Measurements from ENCODE around the gene LHFPL6.

LHFPL6 gene

GRCh38 chr13:39469676-39470075, 133.3 kb downstream of the LHFPL6 start:
- H2BK120ac ChIP-seq (ENCODE audit: low read depth, low read length), result no peak overlapping the region
- no peak overlapping the region for H3K27ac ChIP-seq (replicated peaks; ENCODE audit: low read length)
- H3K4ac ChIP-seq (ENCODE audit: low read length), result no peak overlapping the region
- H3K18ac ChIP-seq (ENCODE audit: low read length), result no peak overlapping the region
- H3K36me3 ChIP-seq (replicated peaks in 1 of 2; ENCODE audit: control insufficient read depth in 2 of 2, insufficient read depth in 2 of 2, low read length in 2 of 2), result peaks cover 0 to 24% of the 10 kb centered on the region in 2 donors
- H3K9me3 ChIP-seq (replicated peaks in 1 of 2; ENCODE audit: control insufficient read depth in 2 of 2, insufficient read depth in 1 of 2, low read depth in 1 of 2, low read length in 2 of 2), result peaks cover 0 to 15% of the 10 kb centered on the region in 2 donors
- H3K4me3 ChIP-seq (ENCODE audit: low read length in 2 of 2), result no peak overlapping the region
- no peak overlapping the region for H2AFZ ChIP-seq (ENCODE audit: low read length)
- H2BK15ac ChIP-seq (ENCODE audit: low read length), result no peak overlapping the region
- no peak overlapping the region for H4K91ac ChIP-seq (ENCODE audit: low read depth, low read length, poor library complexity)
- WGBS, 2 donors (ENCODE audit: extremely low coverage in 2 of 2, insufficient read length in 2 of 2, insufficient replicate concordance in 1 of 2), result no CpG with 5 or more reads among the region's 3 CpGs
- peaks cover 2% of the 10 kb centered on the region for H3K79me1 ChIP-seq (ENCODE audit: low read depth, low read length)
- H3K4me1 ChIP-seq (ENCODE audit: control insufficient read depth in 2 of 2, insufficient read depth in 1 of 2, low read depth in 1 of 2, low read length in 2 of 2), result no peaks in the 10 kb centered on the region
- no peak overlapping the region for H3K23ac ChIP-seq (ENCODE audit: low read depth, low read length, poor library complexity)
- no peak overlapping the region for H3K14ac ChIP-seq (ENCODE audit: low read length)
- H3K4me2 ChIP-seq (ENCODE audit: insufficient read depth, low read length, poor library complexity, severe bottlenecking), result no peak overlapping the region
- no peaks in the 10 kb centered on the region for H3K27me3 ChIP-seq (ENCODE audit: control insufficient read depth in 3 of 3, insufficient read depth in 3 of 3, low read depth in 1 of 3, low read length in 3 of 3)
- no peak overlapping the region for H2BK5ac ChIP-seq (ENCODE audit: low read length)
- no peak overlapping the region for H3K9ac ChIP-seq (ENCODE audit: low read depth, low read length, poor library complexity)
- DNase-seq (ENCODE audit: low spot score), result no peak
- no peak overlapping the region for H4K8ac ChIP-seq (ENCODE audit: low read depth, low read length)
- H2AK5ac ChIP-seq (ENCODE audit: low read depth, low read length), result no peak overlapping the region
- H2BK12ac ChIP-seq (ENCODE audit: low read length), result no peak overlapping the region

GRCh38 chr13:39468306-39468705, 134.7 kb downstream of the LHFPL6 start:
- Histone ChIP-seq H3K4me1 (ENCODE audit: control insufficient read depth in 2 of 2, insufficient read depth in 1 of 2, low read depth in 1 of 2, low read length in 2 of 2) (no peaks in the 10 kb centered on the region), H3K36me3 (replicated peaks in 1 of 2; ENCODE audit: control insufficient read depth in 2 of 2, insufficient read depth in 2 of 2, low read length in 2 of 2) (peaks cover 0 to 15% of the 10 kb centered on the region in 2 donors), H2AK5ac (ENCODE audit: low read depth, low read length) (no peak overlapping the region), H3K18ac (ENCODE audit: low read length) (no peak overlapping the region), H2BK12ac (ENCODE audit: low read length) (no peak overlapping the region), H3K9ac (ENCODE audit: low read depth, low read length, poor library complexity) (no peak overlapping the region), H4K91ac (ENCODE audit: low read depth, low read length, poor library complexity) (no peak overlapping the region), H2BK15ac (ENCODE audit: low read length) (no peak overlapping the region), H3K27me3 (ENCODE audit: control insufficient read depth in 3 of 3, insufficient read depth in 3 of 3, low read depth in 1 of 3, low read length in 3 of 3) (no peaks in the 10 kb centered on the region), H3K9me3 (replicated peaks in 1 of 2; ENCODE audit: control insufficient read depth in 2 of 2, insufficient read depth in 1 of 2, low read depth in 1 of 2, low read length in 2 of 2) (peaks cover 0 to 17% of the 10 kb centered on the region in 2 donors), H3K4me3 (ENCODE audit: low read length in 2 of 2) (no peak overlapping the region), H3K4me2 (ENCODE audit: insufficient read depth, low read length, poor library complexity, severe bottlenecking) (no peak overlapping the region), H4K8ac (ENCODE audit: low read depth, low read length) (no peak overlapping the region), H3K79me1 (ENCODE audit: low read depth, low read length) (peaks cover 2% of the 10 kb centered on the region), H2BK120ac (ENCODE audit: low read depth, low read length) (no peak overlapping the region), H2AFZ (ENCODE audit: low read length) (no peak overlapping the region), H3K27ac (replicated peaks; ENCODE audit: low read length) (no peak overlapping the region), H3K14ac (ENCODE audit: low read length) (no peak overlapping the region), H3K23ac (ENCODE audit: low read depth, low read length, poor library complexity) (no peak overlapping the region), H3K4ac (ENCODE audit: low read length) (no peak overlapping the region), H2BK5ac (ENCODE audit: low read length) (no peak overlapping the region)
- no peak for DNase-seq (ENCODE audit: low spot score)

DNA sequence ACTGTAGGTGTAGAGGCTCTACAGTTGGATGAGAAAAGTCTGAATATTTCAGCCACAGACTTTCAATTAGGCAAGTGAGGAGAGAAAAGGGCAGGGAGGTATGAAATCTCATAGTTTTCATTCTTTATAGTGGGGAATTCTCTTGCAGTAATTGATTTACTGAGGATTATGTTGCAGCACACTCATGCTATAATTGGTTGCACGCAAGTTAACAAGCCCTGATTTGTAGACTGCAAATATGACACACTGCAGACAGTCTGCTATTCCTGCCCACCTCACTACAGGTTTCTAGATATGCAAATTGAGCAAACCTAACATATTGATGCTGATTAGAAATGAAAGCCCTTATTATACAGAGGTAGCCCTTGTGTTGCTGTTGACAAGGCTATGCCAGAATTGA, 139.4 kb downstream of the LHFPL6 start:
- Histone ChIP-seq H3K79me1 (ENCODE audit: low read depth, low read length) (no peaks in the 10 kb centered on the region), H2BK12ac (ENCODE audit: low read length) (no peak overlapping the region), H4K91ac (ENCODE audit: low read depth, low read length, poor library complexity) (no peak overlapping the region), H4K8ac (ENCODE audit: low read depth, low read length) (no peak overlapping the region), H2BK15ac (ENCODE audit: low read length) (no peak overlapping the region), H3K18ac (ENCODE audit: low read length) (no peak overlapping the region), H2AK5ac (ENCODE audit: low read depth, low read length) (no peak overlapping the region), H3K4me3 (ENCODE audit: low read length in 2 of 2) (no peak overlapping the region), H3K4ac (ENCODE audit: low read length) (no peak overlapping the region), H2AFZ (ENCODE audit: low read length) (no peak overlapping the region), H3K27ac (replicated peaks; ENCODE audit: low read length) (no peak overlapping the region), H3K9ac (ENCODE audit: low read depth, low read length, poor library complexity) (no peak overlapping the region), H2BK5ac (ENCODE audit: low read length) (no peak overlapping the region), H3K14ac (ENCODE audit: low read length) (no peak overlapping the region), H3K23ac (ENCODE audit: low read depth, low read length, poor library complexity) (no peak overlapping the region), H3K4me1 (ENCODE audit: control insufficient read depth in 2 of 2, insufficient read depth in 1 of 2, low read depth in 1 of 2, low read length in 2 of 2) (no peaks in the 10 kb centered on the region), H2BK120ac (ENCODE audit: low read depth, low read length) (no peak overlapping the region), H3K27me3 (ENCODE audit: control insufficient read depth in 3 of 3, insufficient read depth in 3 of 3, low read depth in 1 of 3, low read length in 3 of 3) (no peaks in the 10 kb centered on the region), H3K36me3 (replicated peaks in 1 of 2; ENCODE audit: control insufficient read depth in 2 of 2, insufficient read depth in 2 of 2, low read length in 2 of 2) (peaks cover 0 to 11% of the 10 kb centered on the region in 2 donors), H3K4me2 (ENCODE audit: insufficient read depth, low read length, poor library complexity, severe bottlenecking) (no peak overlapping the region), H3K9me3 (replicated peaks in 1 of 2; ENCODE audit: control insufficient read depth in 2 of 2, insufficient read depth in 1 of 2, low read depth in 1 of 2, low read length in 2 of 2) (peaks cover 0 to 2% of the 10 kb centered on the region in 2 donors)
- DNase-seq (ENCODE audit: low spot score), result no peak
- no CpG with 5 or more reads among the region's 1 CpG for WGBS, 2 donors (ENCODE audit: extremely low coverage in 2 of 2, insufficient read length in 2 of 2, insufficient replicate concordance in 1 of 2)

DNA sequence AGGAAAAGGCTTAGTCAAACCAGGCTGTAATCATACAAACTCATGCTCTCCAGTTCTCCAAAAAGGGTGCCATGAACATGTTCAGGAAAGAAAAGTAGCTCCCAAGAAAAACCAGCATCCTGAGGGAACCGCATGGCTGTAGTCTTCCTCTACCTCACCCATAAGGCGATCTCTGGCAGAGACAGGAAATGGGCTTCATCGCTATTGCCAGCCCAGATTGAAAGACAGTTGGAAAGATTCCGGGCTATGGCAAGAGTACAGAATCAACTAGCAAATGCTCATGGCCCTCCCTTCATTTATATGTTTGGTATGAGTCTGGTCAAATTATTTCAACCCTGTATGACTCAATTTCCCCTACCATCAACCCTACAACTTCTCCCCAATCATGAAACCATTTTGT, 140.1 kb downstream of the LHFPL6 start:
- H3K36me3 ChIP-seq (replicated peaks in 1 of 2; ENCODE audit: control insufficient read depth in 2 of 2, insufficient read depth in 2 of 2, low read length in 2 of 2), result peaks cover 0 to 16% of the 10 kb centered on the region in 2 donors
- no peak overlapping the region for H2BK12ac ChIP-seq (ENCODE audit: low read length)
- H2BK120ac ChIP-seq (ENCODE audit: low read depth, low read length), result no peak overlapping the region
- no peak overlapping the region for H4K91ac ChIP-seq (ENCODE audit: low read depth, low read length, poor library complexity)
- H3K79me1 ChIP-seq (ENCODE audit: low read depth, low read length), result no peaks in the 10 kb centered on the region
- no peak overlapping the region for H3K4me3 ChIP-seq (ENCODE audit: low read length in 2 of 2)
- H3K18ac ChIP-seq (ENCODE audit: low read length), result no peak overlapping the region
- peaks cover 0 to 2% of the 10 kb centered on the region in 2 donors for H3K9me3 ChIP-seq (replicated peaks in 1 of 2; ENCODE audit: control insufficient read depth in 2 of 2, insufficient read depth in 1 of 2, low read depth in 1 of 2, low read length in 2 of 2)
- no peak overlapping the region for H4K8ac ChIP-seq (ENCODE audit: low read depth, low read length)
- H2BK5ac ChIP-seq (ENCODE audit: low read length), result no peak overlapping the region
- no peak overlapping the region for H3K23ac ChIP-seq (ENCODE audit: low read depth, low read length, poor library complexity)
- H3K27ac ChIP-seq (replicated peaks; ENCODE audit: low read length), result no peak overlapping the region
- H3K4ac ChIP-seq (ENCODE audit: low read length), result no peak overlapping the region
- H2AFZ ChIP-seq (ENCODE audit: low read length), result no peak overlapping the region
- H3K14ac ChIP-seq (ENCODE audit: low read length), result no peak overlapping the region
- H3K27me3 ChIP-seq (ENCODE audit: control insufficient read depth in 3 of 3, insufficient read depth in 3 of 3, low read depth in 1 of 3, low read length in 3 of 3), result no peaks in the 10 kb centered on the region
- H3K4me2 ChIP-seq (ENCODE audit: insufficient read depth, low read length, poor library complexity, severe bottlenecking), result no peak overlapping the region
- WGBS, 2 donors (ENCODE audit: extremely low coverage in 2 of 2, insufficient read length in 2 of 2, insufficient replicate concordance in 1 of 2), result no CpG with 5 or more reads among the region's 4 CpGs
- no peak overlapping the region for H2AK5ac ChIP-seq (ENCODE audit: low read depth, low read length)
- DNase-seq (ENCODE audit: low spot score), result no peak
- no peak overlapping the region for H2BK15ac ChIP-seq (ENCODE audit: low read length)
- H3K9ac ChIP-seq (ENCODE audit: low read depth, low read length, poor library complexity), result no peak overlapping the region
- H3K4me1 ChIP-seq (ENCODE audit: control insufficient read depth in 2 of 2, insufficient read depth in 1 of 2, low read depth in 1 of 2, low read length in 2 of 2), result no peaks in the 10 kb centered on the region

All from neuronal stem cell (in vitro differentiated cells).